ENCODE results near the gene PGPEP1.

The PGPEP1 gene

GRCh38 chr19:18340190-18340989 is at the start of gene PGPEP1:
Gene PGPEP1, plus strand, starts transcription at chr19:18340598. Its CDS starts 84 bp downstream, at chr19:18340682.
- no peak for TF ChIP-seq CTCF (IDR thresholded peaks at IDR 0.05; ENCODE audit: low read depth, low read length)
- peak; percentile 70 for DNase-seq
- Histone ChIP-seq H3K36me3 (no peaks in the 10 kb centered on the region), H3K4me3 (ENCODE audit: low read depth, low read length) (peak within 1 kb of the TSS; percentile 85), H3K9me3 (ENCODE audit: severe bottlenecking) (no peaks in the 10 kb centered on the region), H3K27me3 (ENCODE audit: insufficient read depth, low read depth, severe bottlenecking) (no peaks in the 10 kb centered on the region), H3K27ac (peak within 1 kb of the TSS; percentile 31)

GRCh38 chr19:18291019-18291524 is 49.3 kb upstream of the PGPEP1 start:
- Histone ChIP-seq H3K27ac (peak overlapping the region; percentile 93), H3K36me3 (no peaks in the 10 kb centered on the region), H3K27me3 (ENCODE audit: insufficient read depth, low read depth, severe bottlenecking) (no peaks in the 10 kb centered on the region), H3K4me3 (ENCODE audit: low read depth, low read length) (peak overlapping the region; percentile 81), H3K9me3 (ENCODE audit: severe bottlenecking) (no peaks in the 10 kb centered on the region)
- TF ChIP-seq CTCF (IDR thresholded peaks at IDR 0.05; ENCODE audit: low read depth, low read length): no peak
- no peak for DNase-seq

- DNase-seq: peak; percentile 77
- TF ChIP-seq CTCF (IDR thresholded peaks at IDR 0.05; ENCODE audit: low read depth, low read length): no peak
- Histone ChIP-seq H3K27ac (peak overlapping the region; percentile 93), H3K4me3 (ENCODE audit: low read depth, low read length) (peak overlapping the region; percentile 81), H3K36me3 (no peaks in the 10 kb centered on the region), H3K27me3 (ENCODE audit: insufficient read depth, low read depth, severe bottlenecking) (no peaks in the 10 kb centered on the region), H3K9me3 (ENCODE audit: severe bottlenecking) (no peaks in the 10 kb centered on the region)
Observed at GRCh38 chr19:18291590-18292461, 48.6 kb upstream of the PGPEP1 start.

GRCh38 chr19:18292462-18292809 is 48.0 kb upstream of the PGPEP1 start:
- peak overlapping the region; percentile 93 for H3K27ac ChIP-seq

More at GRCh38 chr19:18292462-18292809, 48.0 kb upstream of the PGPEP1 start:
- no peak for DNase-seq
- Histone ChIP-seq H3K36me3 (no peaks in the 10 kb centered on the region), H3K27me3 (ENCODE audit: insufficient read depth, low read depth, severe bottlenecking) (no peaks in the 10 kb centered on the region), H3K4me3 (ENCODE audit: low read depth, low read length) (peak overlapping the region; percentile 81), H3K9me3 (ENCODE audit: severe bottlenecking) (no peaks in the 10 kb centered on the region)
- TF ChIP-seq CTCF (IDR thresholded peaks at IDR 0.05; ENCODE audit: low read depth, low read length): no peak
